PFSK-1 (cell line): ENCODE results near the gene OST4.

ENCODE experiments used
- FOXP2 ChIP-seq: optimal IDR thresholded peaks from 2 replicates; pipeline ENCODE3; 2011; ENCODE audit warnings: borderline replicate concordance, control low read depth, inconsistent platforms; ENCODE audit not compliant: insufficient read depth; ENCODE audit errors: extremely low read length, extremely low read depth
- POLR2AphosphoS5 ChIP-seq: IDR thresholded peaks from 2 replicates; pipeline ENCODE4 v1.6.1; 2012; ENCODE audit warnings: low read depth, mild to moderate bottlenecking, control low read depth, low read length, moderate library complexity
- SIN3A ChIP-seq: IDR thresholded peaks from 2 replicates; pipeline ENCODE4 v1.6.1; 2012; ENCODE audit warnings: mild to moderate bottlenecking, low read length, moderate library complexity, borderline replicate concordance; ENCODE audit not compliant: insufficient read depth
- TAF1 ChIP-seq: IDR thresholded peaks from 2 replicates; pipeline ENCODE4 v1.6.1; 2012; ENCODE audit warnings: low read length, control low read depth, borderline replicate concordance; ENCODE audit not compliant: insufficient read depth
- TF ChIP-seq, protein P1 (sequence below), 2 experiments: IDR thresholded peaks; 2 replicates each; pipeline versions ENCODE4 v1.6.1 to v1.8.0; 2011 to 2012; ENCODE audit warnings: low read depth in 2 of 2, low read length in 2 of 2, control low read depth in 1 of 2, inconsistent platforms in 1 of 2, mild to moderate bottlenecking in 1 of 2, moderate library complexity in 1 of 2; ENCODE audit not compliant: insufficient read depth in 1 of 2

Gene OST4

GRCh38 chr2:27059141-27059820 lies 12.2 kb downstream of the OST4 start:
- TF ChIP-seq, protein P1, sequence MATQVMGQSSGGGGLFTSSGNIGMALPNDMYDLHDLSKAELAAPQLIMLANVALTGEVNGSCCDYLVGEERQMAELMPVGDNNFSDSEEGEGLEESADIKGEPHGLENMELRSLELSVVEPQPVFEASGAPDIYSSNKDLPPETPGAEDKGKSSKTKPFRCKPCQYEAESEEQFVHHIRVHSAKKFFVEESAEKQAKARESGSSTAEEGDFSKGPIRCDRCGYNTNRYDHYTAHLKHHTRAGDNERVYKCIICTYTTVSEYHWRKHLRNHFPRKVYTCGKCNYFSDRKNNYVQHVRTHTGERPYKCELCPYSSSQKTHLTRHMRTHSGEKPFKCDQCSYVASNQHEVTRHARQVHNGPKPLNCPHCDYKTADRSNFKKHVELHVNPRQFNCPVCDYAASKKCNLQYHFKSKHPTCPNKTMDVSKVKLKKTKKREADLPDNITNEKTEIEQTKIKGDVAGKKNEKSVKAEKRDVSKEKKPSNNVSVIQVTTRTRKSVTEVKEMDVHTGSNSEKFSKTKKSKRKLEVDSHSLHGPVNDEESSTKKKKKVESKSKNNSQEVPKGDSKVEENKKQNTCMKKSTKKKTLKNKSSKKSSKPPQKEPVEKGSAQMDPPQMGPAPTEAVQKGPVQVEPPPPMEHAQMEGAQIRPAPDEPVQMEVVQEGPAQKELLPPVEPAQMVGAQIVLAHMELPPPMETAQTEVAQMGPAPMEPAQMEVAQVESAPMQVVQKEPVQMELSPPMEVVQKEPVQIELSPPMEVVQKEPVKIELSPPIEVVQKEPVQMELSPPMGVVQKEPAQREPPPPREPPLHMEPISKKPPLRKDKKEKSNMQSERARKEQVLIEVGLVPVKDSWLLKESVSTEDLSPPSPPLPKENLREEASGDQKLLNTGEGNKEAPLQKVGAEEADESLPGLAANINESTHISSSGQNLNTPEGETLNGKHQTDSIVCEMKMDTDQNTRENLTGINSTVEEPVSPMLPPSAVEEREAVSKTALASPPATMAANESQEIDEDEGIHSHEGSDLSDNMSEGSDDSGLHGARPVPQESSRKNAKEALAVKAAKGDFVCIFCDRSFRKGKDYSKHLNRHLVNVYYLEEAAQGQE (IDR thresholded peaks at IDR 0.05; ENCODE audit: insufficient read depth in 1 of 2, low read depth in 2 of 2, low read length in 2 of 2), result no peak

DNA sequence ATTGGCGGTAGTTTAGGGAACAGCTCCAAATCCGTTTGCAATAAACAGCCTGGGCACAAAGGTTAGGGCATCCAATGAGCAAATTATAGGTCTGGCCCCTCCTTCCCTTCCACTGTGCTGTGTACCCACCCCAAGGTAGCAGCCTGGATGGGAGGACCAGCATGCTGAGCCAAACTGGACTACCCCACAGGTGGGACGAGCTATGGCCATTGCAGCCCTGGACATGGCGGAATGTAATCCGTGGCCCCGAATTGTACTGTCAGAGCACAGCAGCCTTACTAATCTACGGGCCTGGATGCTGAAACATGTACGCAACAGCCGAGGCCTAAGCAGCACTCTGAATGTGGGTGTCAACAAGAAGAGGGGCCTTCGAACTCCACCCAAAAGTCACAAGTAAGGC lies 13.2 kb downstream of the OST4 start:
- TF ChIP-seq, protein P1 (IDR thresholded peaks at IDR 0.05; ENCODE audit: insufficient read depth in 1 of 2, low read depth in 2 of 2, low read length in 2 of 2), result no peak
- TF ChIP-seq SIN3A (no peak), FOXP2 (no peak), POLR2AphosphoS5 (no peak), TAF1 (no peak)

- TF ChIP-seq, protein P1 (IDR thresholded peaks at IDR 0.05; ENCODE audit: insufficient read depth in 1 of 2, low read depth in 2 of 2, low read length in 2 of 2), result no peak
- TF ChIP-seq TAF1 (no peak), POLR2AphosphoS5 (no peak), FOXP2 (no peak), SIN3A (no peak)
Observed at GRCh38 chr2:27057184-27057583, 14.3 kb downstream of the OST4 start.

DNA sequence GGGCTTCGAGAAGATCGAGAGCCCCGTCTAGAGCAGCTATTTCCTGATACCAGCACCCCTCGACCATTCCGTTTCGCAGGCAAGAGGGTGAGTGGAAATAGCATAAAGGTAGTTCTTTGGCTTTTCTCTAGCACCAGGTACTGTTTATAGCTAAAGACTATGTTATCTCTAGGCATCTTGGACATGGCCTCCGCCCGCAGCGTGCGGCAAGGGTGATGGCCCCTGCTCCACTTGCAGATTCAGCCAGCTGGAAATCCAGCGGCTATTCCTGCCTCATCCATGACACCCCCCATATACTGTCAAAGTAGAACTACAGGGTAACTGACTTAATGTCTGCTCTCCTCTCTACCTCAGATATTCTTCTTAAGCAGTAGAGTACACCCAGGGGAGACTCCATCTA lies 16.7 kb downstream of the OST4 start:
- TF ChIP-seq, protein P1 (IDR thresholded peaks at IDR 0.05; ENCODE audit: insufficient read depth in 1 of 2, low read depth in 2 of 2, low read length in 2 of 2), result no peak
- no peak for TF ChIP-seq FOXP2
- TF ChIP-seq TAF1, result no peak
- TF ChIP-seq SIN3A, result no peak
- no peak for TF ChIP-seq POLR2AphosphoS5

DNA sequence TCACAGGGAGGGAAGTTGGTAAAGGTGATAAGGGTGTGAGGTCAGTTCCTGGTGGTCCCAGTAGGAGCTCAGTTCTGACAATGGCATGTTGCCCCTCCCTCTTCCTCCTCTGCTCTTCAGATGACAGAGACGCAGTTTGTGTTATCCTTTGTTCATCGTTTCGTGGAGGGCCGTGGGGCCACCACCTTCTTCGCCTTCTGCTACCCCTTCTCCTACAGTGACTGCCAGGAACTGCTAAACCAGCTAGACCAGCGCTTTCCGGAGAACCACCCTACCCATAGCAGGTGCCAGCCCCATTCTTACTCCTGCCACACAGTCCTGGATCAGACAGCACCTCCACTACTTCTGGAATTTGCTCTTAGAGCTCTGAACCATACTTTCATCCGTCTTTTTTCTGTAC lies 17.7 kb downstream of the OST4 start:
- no peak for TF ChIP-seq FOXP2
- no peak for TF ChIP-seq SIN3A
- TF ChIP-seq, protein P1 (IDR thresholded peaks at IDR 0.05; ENCODE audit: insufficient read depth in 1 of 2, low read depth in 2 of 2, low read length in 2 of 2), result no peak
- no peak for TF ChIP-seq POLR2AphosphoS5
- no peak for TF ChIP-seq TAF1
